ENCODE results near the gene ZFAND3. TPM values are rescaled to one million over a fixed set of nuclear protein-coding genes. Genes with fewer than 3 reads are reported as not detected.

Gene ZFAND3
- total RNA-seq, 1 experiment from 2014 or later: 47.2 TPM

GRCh38 chr6:38131527-38131965 is 312.0 kb downstream of the ZFAND3 start:
- Histone ChIP-seq H4K20me1 (ENCODE audit: insufficient read depth) (no peaks in the 10 kb centered on the region), H3K4me3 (replicated peaks in 1 of 2; ENCODE audit: low read depth in 1 of 2, low read length in 2 of 2) (no peak overlapping the region), H3K36me3 (ENCODE audit: control insufficient read depth in 1 of 2, insufficient read depth in 2 of 2, low read length in 2 of 2) (no peaks in the 10 kb centered on the region), H3K79me2 (ENCODE audit: insufficient read depth, low read length) (0 out of 2 replicates have a peak, but pooled peaks cover 3% of the 10 kb centered on the region), H3K27ac (ENCODE audit: low read depth, low read length) (no peak overlapping the region), H3K9me2 (ENCODE audit: insufficient read depth) (no peaks in the 10 kb centered on the region), H3K9ac (ENCODE audit: low read length) (no peak overlapping the region), H3K9me3 (ENCODE audit: control insufficient read depth in 1 of 2, insufficient read depth in 1 of 2, low read depth in 1 of 2, low read length in 2 of 2) (no peaks in the 10 kb centered on the region), H3K27me3 (ENCODE audit: insufficient read depth, low read length) (no peaks in the 10 kb centered on the region), H3K4me2 (ENCODE audit: low read length) (no peak overlapping the region), H3K4me1 (ENCODE audit: control insufficient read depth in 1 of 2, insufficient read depth in 2 of 2, low read length in 2 of 2) (peaks cover 0 to 6% of the 10 kb centered on the region in 2 experiments; a peak in 1 of 4 replicates), H2AFZ (ENCODE audit: low read depth, low read length, poor library complexity, severe bottlenecking) (no peak overlapping the region)
- ChIA-PET CTCF (no interaction called here), POLR2A (no interaction called here), RAD21 (ENCODE audit: low non-redundant PET in 1 of 2, low total read pairs in 2 of 2, uncharacterized antibody in 2 of 2, unreplicated experiment in 2 of 2) (no interaction called here)
- no peak for DNase-seq (ENCODE audit: low read depth, low spot score)
- TF ChIP-seq SIN3A (IDR thresholded peaks at IDR 0.05; ENCODE audit: low read depth) (no peak), REST (IDR thresholded peaks at IDR 0.05; ENCODE audit: low read depth) (no peak), SP1 (IDR thresholded peaks at IDR 0.05; ENCODE audit: low read depth) (no peak), SRF (IDR thresholded peaks at IDR 0.05; ENCODE audit: low read depth) (no peak), JUND (IDR thresholded peaks at IDR 0.05) (no peak)
- BruUV-seq (replicated peaks): no TSS peak
- ATAC-seq: no peak
- intact Hi-C loops (cut with micrococcal nuclease): no loop called here

DNA sequence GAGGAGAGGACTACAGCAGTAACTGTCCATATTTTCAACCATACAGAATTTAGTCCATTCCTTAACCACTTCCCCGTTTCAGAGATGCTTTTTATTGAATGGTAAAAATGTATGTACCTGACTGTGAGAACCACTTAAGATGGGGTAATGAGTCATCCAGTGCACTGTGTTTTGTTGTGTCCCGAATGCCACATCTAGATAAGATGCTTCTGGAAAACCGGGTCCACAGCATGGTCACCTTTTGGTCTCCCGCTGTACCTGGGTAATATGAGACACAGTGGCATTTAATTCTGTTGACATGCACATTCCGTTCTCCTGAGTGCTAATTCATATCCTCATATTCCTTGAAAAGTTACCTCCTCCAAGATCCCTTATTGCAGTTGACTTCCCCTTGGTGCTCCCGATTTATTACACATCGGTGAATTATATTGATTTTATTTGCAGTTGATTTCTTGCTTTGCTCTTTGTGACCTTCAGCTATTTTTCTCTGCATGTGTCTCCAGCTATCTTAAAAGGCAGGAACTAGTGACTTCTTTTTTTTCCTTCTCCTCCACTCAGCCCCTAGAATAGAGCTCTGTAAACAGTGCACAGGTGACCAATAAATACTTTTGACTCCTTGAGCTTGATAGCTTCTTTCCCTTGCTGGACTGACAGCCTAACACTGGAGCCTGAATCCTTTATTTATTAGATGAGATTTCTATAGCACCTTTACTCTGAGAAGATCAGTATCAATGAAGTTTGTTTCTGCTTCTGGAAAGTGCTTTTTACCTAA is 314.6 kb downstream of the ZFAND3 start:
- intact Hi-C loops (cut with micrococcal nuclease): no loop called here
- H3K4me2 ChIP-seq (ENCODE audit: low read length): no peak overlapping the region
- 0 out of 2 replicates have a peak, but pooled peaks cover 3% of the 10 kb centered on the region for H3K79me2 ChIP-seq (ENCODE audit: insufficient read depth, low read length)
- H3K9me3 ChIP-seq (ENCODE audit: control insufficient read depth in 1 of 2, insufficient read depth in 1 of 2, low read depth in 1 of 2, low read length in 2 of 2): no peaks in the 10 kb centered on the region
- DNase-seq (ENCODE audit: low read depth, low spot score) (no peak), ATAC-seq (no peak)
- CTCF ChIA-PET: no interaction called here
- no peak overlapping the region for H3K27ac ChIP-seq (ENCODE audit: low read depth, low read length)
- no peaks in the 10 kb centered on the region for H3K9me2 ChIP-seq (ENCODE audit: insufficient read depth)
- H3K36me3 ChIP-seq (ENCODE audit: control insufficient read depth in 1 of 2, insufficient read depth in 2 of 2, low read length in 2 of 2): no peaks in the 10 kb centered on the region
- H3K27me3 ChIP-seq (ENCODE audit: insufficient read depth, low read length): no peaks in the 10 kb centered on the region
- no peaks in the 10 kb centered on the region for H4K20me1 ChIP-seq (ENCODE audit: insufficient read depth)
- H3K4me3 ChIP-seq (replicated peaks in 1 of 2; ENCODE audit: low read depth in 1 of 2, low read length in 2 of 2): no peak overlapping the region
- H3K9ac ChIP-seq (ENCODE audit: low read length): no peak overlapping the region
- peaks cover 0 to 6% of the 10 kb centered on the region in 2 experiments; a peak in 1 of 4 replicates for H3K4me1 ChIP-seq (ENCODE audit: control insufficient read depth in 1 of 2, insufficient read depth in 2 of 2, low read length in 2 of 2)
- no peak overlapping the region for H2AFZ ChIP-seq (ENCODE audit: low read depth, low read length, poor library complexity, severe bottlenecking)
- RAD21 ChIA-PET (ENCODE audit: low non-redundant PET in 1 of 2, low total read pairs in 2 of 2, uncharacterized antibody in 2 of 2, unreplicated experiment in 2 of 2): no interaction called here
- POLR2A ChIA-PET: no interaction called here
- no TSS peak for BruUV-seq (replicated peaks)
- no peak for TF ChIP-seq CEBPB (IDR thresholded peaks at IDR 0.05; ENCODE audit: low read depth)
- TF ChIP-seq, protein P1, sequence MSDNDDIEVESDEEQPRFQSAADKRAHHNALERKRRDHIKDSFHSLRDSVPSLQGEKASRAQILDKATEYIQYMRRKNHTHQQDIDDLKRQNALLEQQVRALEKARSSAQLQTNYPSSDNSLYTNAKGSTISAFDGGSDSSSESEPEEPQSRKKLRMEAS (IDR thresholded peaks at IDR 0.05): no peak
- TF ChIP-seq ELF1 (IDR thresholded peaks at IDR 0.05; ENCODE audit: borderline replicate concordance, low read depth): no peak
- no peak for TF ChIP-seq REST (IDR thresholded peaks at IDR 0.05; ENCODE audit: low read depth)
- TF ChIP-seq EGR1 (IDR thresholded peaks at IDR 0.05; ENCODE audit: low read depth): no peak
- TF ChIP-seq SP1 (IDR thresholded peaks at IDR 0.05; ENCODE audit: low read depth): no peak
